Neural progenitor cell (in vitro differentiated cells): ENCODE results near the gene MCTP2. TPM values are rescaled to one million over a fixed set of nuclear protein-coding genes. Genes with fewer than 3 reads are reported as not detected.

Experiments used
- DNase-seq: peaks from one replicate; pipeline ENCODE4 v3.0.0-alpha.2; 2016; ENCODE audit warnings: low spot score
- H2AFZ ChIP-seq: fragments of 200-600 bp; sonication (generic); replicated peaks from 2 replicates; pipeline ENCODE4 v1.6.1; 2016; ENCODE audit warnings: antibody characterized with exemption
- H3F3A ChIP-seq: fragments of 200-600 bp; sonication (generic); 2 replicates; pipeline ENCODE4 v1.6.1; 2016; ENCODE audit warnings: antibody characterized with exemption, low read depth
- H3K27ac ChIP-seq: fragments of 200-600 bp; sonication (generic); 2 replicates; pipeline ENCODE4 v1.5.1; 2016; ENCODE audit warnings: mild to moderate bottlenecking
- H3K27me3 ChIP-seq: fragments of 200-600 bp; sonication (generic); 2 replicates; pipeline ENCODE4 v1.6.1; 2016; ENCODE audit warnings: mild to moderate bottlenecking, moderate library complexity
- H3K36me3 ChIP-seq: fragments of 200-600 bp; sonication (generic); 2 replicates; pipeline ENCODE4 v1.5.1; 2016
- H3K4me1 ChIP-seq: fragments of 200-600 bp; sonication (generic); 2 replicates; pipeline ENCODE4 v1.6.1; 2016; ENCODE audit warnings: mixed run types
- H3K4me2 ChIP-seq: fragments of 200-600 bp; sonication (generic); 2 replicates; pipeline ENCODE4 v1.6.1; 2016
- H3K4me3 ChIP-seq: fragments of 200-600 bp; sonication (generic); 2 replicates; pipeline ENCODE4 v1.5.1; 2016
- H3K79me2 ChIP-seq: fragments of 200-600 bp; sonication (generic); 2 replicates; pipeline ENCODE4 v1.6.1; 2016; ENCODE audit warnings: low read depth
- H3K9ac ChIP-seq: fragments of 200-600 bp; sonication (generic); 2 replicates; pipeline ENCODE4 v1.6.1; 2016
- H3K9me3 ChIP-seq: fragments of 200-600 bp; sonication (generic); 2 replicates; pipeline ENCODE4 v1.5.1; 2016; ENCODE audit warnings: low read depth
- H4K20me1 ChIP-seq: fragments of 200-600 bp; sonication (generic); 2 replicates; pipeline ENCODE4 v1.6.1; 2016; ENCODE audit warnings: low read depth
- H3K27ac Mint-ChIP-seq: 3 replicates; pipeline ENCODE4 v1.8.0; 2021; ENCODE audit warnings: mixed read lengths
- H3K27me3 Mint-ChIP-seq: 2 replicates; pipeline ENCODE4 v1.8.0; 2022; ENCODE audit warnings: low read depth, mild to moderate bottlenecking, inconsistent platforms, moderate library complexity, mixed read lengths; ENCODE audit not compliant: insufficient read depth
- H3K36me3 Mint-ChIP-seq: 3 replicates; pipeline ENCODE4 v1.8.0; 2021; ENCODE audit warnings: mixed read lengths
- H3K4me1 Mint-ChIP-seq: 3 replicates; pipeline ENCODE4 v1.8.0; 2021; ENCODE audit warnings: mixed read lengths
- H3K4me3 Mint-ChIP-seq: 3 replicates; pipeline ENCODE4 v1.8.0; 2021; ENCODE audit warnings: mild to moderate bottlenecking, moderate library complexity, mixed read lengths
- H3K9me3 Mint-ChIP-seq: 3 replicates; pipeline ENCODE4 v1.8.0; 2020; ENCODE audit warnings: mixed read lengths
- CTCF ChIP-seq: fragments of 200-600 bp; sonication (generic); IDR thresholded peaks from 2 replicates; pipeline ENCODE4 v1.5.1; 2017; ENCODE audit warnings: antibody characterized with exemption, mild to moderate bottlenecking
- EZH2 ChIP-seq: fragments of 200-600 bp; sonication (generic); IDR thresholded peaks from 2 replicates; pipeline ENCODE4 v1.6.1; 2017; ENCODE audit warnings: antibody characterized with exemption, mild to moderate bottlenecking, moderate library complexity
- EZH2phosphoT487 ChIP-seq: fragments of 200-600 bp; sonication (generic); IDR thresholded peaks from 2 replicates; pipeline ENCODE4 v1.6.1; 2017; ENCODE audit warnings: antibody characterized with exemption
- total RNA-seq: library from RNA; depleted of rRNA; stranded (reverse); fragments of >200 nt; gene quantifications from 2 replicates; pipeline ENCODE4 v1.2.3, GENCODE V29; 2015; ENCODE audit warnings: low replicate concordance

MCTP2 gene
- total RNA-seq, 1 donor from 2014 or later = 0.17 TPM

- H2AFZ ChIP-seq = no peak overlapping the region
- Mint-ChIP-seq H3K27me3 (peaks cover 25% of the 10 kb centered on the region), H3K27ac (no peak overlapping the region), H3K9me3 (no peaks in the 10 kb centered on the region), H3K36me3 (no peaks in the 10 kb centered on the region), H3K4me3 (no peak overlapping the region), H3K4me1 (peaks cover 8% of the 10 kb centered on the region)
- H4K20me1 ChIP-seq = no peaks in the 10 kb centered on the region
- TF ChIP-seq EZH2 (no peak), CTCF (no peak), EZH2phosphoT487 (no peak)
- no peak overlapping the region for H3K4me2 ChIP-seq
- no peak overlapping the region for H3K27ac ChIP-seq
- no peaks in the 10 kb centered on the region for H3K36me3 ChIP-seq
- DNase-seq = no peak
- peaks cover 8% of the 10 kb centered on the region for H3F3A ChIP-seq
- H3K4me3 ChIP-seq = no peak overlapping the region
- H3K4me1 ChIP-seq = no peaks in the 10 kb centered on the region
- H3K9me3 ChIP-seq = no peaks in the 10 kb centered on the region
- H3K27me3 ChIP-seq = peaks cover 49% of the 10 kb centered on the region
- H3K79me2 ChIP-seq = no peaks in the 10 kb centered on the region
- no peak overlapping the region for H3K9ac ChIP-seq
Measured at GRCh38 chr15:94235041-94235440, 3.7 kb downstream of the MCTP2 start.

GRCh38 chr15:94235646-94236045, 4.3 kb downstream of the MCTP2 start:
- Histone ChIP-seq H2AFZ (no peak overlapping the region), H3K4me2 (no peak overlapping the region), H3K9ac (no peak overlapping the region), H3K27ac (no peak overlapping the region), H3K79me2 (no peaks in the 10 kb centered on the region), H3K4me3 (no peak overlapping the region), H3K4me1 (no peaks in the 10 kb centered on the region), H3K27me3 (peaks cover 43% of the 10 kb centered on the region), H3F3A (peaks cover 8% of the 10 kb centered on the region), H4K20me1 (no peaks in the 10 kb centered on the region), H3K9me3 (no peaks in the 10 kb centered on the region), H3K36me3 (no peaks in the 10 kb centered on the region)
- no peak for TF ChIP-seq EZH2phosphoT487
- no peak for TF ChIP-seq EZH2
- TF ChIP-seq CTCF = no peak
- H3K27me3 Mint-ChIP-seq = peaks cover 22% of the 10 kb centered on the region
- no peak overlapping the region for H3K27ac Mint-ChIP-seq
- no peaks in the 10 kb centered on the region for H3K9me3 Mint-ChIP-seq
- H3K4me1 Mint-ChIP-seq = peaks cover 5% of the 10 kb centered on the region
- H3K36me3 Mint-ChIP-seq = no peaks in the 10 kb centered on the region
- H3K4me3 Mint-ChIP-seq = no peak overlapping the region
- DNase-seq = no peak

- H3K4me3 ChIP-seq = no peak overlapping the region
- H3K27ac Mint-ChIP-seq = no peak overlapping the region
- H3F3A ChIP-seq = peaks cover 8% of the 10 kb centered on the region
- H2AFZ ChIP-seq = no peak overlapping the region
- H3K36me3 Mint-ChIP-seq = no peaks in the 10 kb centered on the region
- H3K4me3 Mint-ChIP-seq = peak overlapping the region; percentile 13
- no peak for DNase-seq
- H3K4me2 ChIP-seq = no peak overlapping the region
- H3K9me3 ChIP-seq = no peaks in the 10 kb centered on the region
- H3K27me3 ChIP-seq = peaks cover 33% of the 10 kb centered on the region
- H3K27ac ChIP-seq = no peak overlapping the region
- TF ChIP-seq CTCF (no peak), EZH2 (no peak), EZH2phosphoT487 (no peak)
- no peaks in the 10 kb centered on the region for H3K9me3 Mint-ChIP-seq
- no peaks in the 10 kb centered on the region for H3K36me3 ChIP-seq
- H4K20me1 ChIP-seq = no peaks in the 10 kb centered on the region
- no peaks in the 10 kb centered on the region for H3K4me1 Mint-ChIP-seq
- H3K79me2 ChIP-seq = no peaks in the 10 kb centered on the region
- peaks cover 16% of the 10 kb centered on the region for H3K27me3 Mint-ChIP-seq
- H3K4me1 ChIP-seq = no peaks in the 10 kb centered on the region
- H3K9ac ChIP-seq = no peak overlapping the region
Measured at GRCh38 chr15:94236608-94237007, 5.2 kb downstream of the MCTP2 start.
